ENCODE data around the gene MAN1A1.

DNA sequence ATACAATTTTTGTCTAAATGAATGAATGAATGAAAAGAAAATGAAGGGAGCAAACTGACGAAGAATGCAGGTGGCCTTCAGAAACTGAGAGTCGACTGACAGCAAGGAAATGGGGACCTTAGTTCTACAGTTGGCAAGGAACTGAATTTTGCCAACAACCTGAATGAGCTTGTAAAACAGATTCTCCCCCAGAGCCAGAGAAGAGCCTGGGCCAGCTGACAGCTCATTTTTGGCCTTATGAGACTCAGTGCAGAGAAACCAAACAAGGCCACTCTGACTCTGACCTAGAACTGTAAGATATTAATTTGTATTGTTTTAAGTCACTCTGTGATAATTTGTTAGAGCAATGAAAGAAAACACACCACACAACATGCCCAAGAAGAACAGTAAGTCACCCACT is 21.8 kb downstream of the MAN1A1 start:
- TF ChIP-seq, protein P1, sequence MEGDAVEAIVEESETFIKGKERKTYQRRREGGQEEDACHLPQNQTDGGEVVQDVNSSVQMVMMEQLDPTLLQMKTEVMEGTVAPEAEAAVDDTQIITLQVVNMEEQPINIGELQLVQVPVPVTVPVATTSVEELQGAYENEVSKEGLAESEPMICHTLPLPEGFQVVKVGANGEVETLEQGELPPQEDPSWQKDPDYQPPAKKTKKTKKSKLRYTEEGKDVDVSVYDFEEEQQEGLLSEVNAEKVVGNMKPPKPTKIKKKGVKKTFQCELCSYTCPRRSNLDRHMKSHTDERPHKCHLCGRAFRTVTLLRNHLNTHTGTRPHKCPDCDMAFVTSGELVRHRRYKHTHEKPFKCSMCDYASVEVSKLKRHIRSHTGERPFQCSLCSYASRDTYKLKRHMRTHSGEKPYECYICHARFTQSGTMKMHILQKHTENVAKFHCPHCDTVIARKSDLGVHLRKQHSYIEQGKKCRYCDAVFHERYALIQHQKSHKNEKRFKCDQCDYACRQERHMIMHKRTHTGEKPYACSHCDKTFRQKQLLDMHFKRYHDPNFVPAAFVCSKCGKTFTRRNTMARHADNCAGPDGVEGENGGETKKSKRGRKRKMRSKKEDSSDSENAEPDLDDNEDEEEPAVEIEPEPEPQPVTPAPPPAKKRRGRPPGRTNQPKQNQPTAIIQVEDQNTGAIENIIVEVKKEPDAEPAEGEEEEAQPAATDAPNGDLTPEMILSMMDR (IDR thresholded peaks at IDR 0.05; ENCODE audit: insufficient read depth, low read length, poor library complexity, severe bottlenecking): no peak
- no peak for TF ChIP-seq EZH2phosphoT487 (conservative IDR thresholded peaks at IDR 0.05; ENCODE audit: low read length)

Data from SU-DHL-6 (cell line).